ENCODE results near the gene ABLIM1. TPM values are rescaled to one million over a fixed set of nuclear protein-coding genes. Genes with fewer than 3 reads are reported as not detected.

Gene ABLIM1
- total RNA-seq, 1 experiment from 2014 or later: 62.1 TPM

DNA sequence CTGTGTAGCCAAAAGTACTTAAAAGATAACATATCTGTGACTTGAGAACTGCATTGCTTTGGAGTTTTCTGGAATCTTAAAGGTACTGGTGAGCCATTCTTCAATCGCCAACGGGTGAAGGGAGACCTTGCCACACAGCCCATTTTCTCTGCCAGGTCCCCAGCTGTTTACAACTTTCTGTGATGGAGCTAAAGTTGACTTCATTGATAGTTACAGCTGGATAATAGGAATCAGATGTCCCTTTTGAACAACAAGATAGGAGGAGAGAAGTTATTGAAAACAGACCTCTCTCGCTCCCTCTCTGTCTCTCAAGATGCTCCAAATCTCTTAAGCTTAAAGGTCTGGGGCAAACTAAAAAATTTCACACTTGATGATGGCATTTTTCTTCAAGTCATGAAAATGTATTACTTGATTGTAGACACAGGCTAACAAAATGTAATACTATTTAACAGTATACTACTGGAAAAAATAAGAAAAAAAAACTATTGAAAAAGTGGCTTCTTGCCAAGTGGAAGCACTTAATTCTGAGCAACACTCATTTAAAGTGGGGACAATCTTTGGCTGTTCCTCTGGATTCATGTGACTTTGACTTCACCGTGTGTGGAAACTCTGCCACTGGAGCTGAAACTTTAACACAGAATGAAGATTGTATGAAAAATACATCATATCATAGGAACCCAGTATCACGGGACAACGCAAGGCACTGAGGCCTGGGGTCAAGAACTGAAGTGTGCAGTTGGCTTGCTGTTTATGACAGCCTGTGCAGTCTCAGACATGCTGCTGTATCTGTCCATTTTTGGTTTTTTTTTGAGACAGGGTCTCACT is 175.4 kb downstream of the ABLIM1 start (continued):
- TF ChIP-seq, protein P1, sequence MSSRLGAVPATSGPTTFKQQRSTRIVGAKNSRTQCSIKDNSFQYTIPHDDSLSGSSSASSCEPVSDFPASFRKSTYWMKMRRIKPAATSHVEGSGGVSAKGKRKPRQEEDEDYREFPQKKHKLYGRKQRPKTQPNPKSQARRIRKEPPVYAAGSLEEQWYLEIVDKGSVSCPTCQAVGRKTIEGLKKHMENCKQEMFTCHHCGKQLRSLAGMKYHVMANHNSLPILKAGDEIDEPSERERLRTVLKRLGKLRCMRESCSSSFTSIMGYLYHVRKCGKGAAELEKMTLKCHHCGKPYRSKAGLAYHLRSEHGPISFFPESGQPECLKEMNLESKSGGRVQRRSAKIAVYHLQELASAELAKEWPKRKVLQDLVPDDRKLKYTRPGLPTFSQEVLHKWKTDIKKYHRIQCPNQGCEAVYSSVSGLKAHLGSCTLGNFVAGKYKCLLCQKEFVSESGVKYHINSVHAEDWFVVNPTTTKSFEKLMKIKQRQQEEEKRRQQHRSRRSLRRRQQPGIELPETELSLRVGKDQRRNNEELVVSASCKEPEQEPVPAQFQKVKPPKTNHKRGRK (CRISPR knock-in tag; IDR thresholded peaks at IDR 0.05; ENCODE audit: borderline replicate concordance): no peak
- TF ChIP-seq, protein P2, sequence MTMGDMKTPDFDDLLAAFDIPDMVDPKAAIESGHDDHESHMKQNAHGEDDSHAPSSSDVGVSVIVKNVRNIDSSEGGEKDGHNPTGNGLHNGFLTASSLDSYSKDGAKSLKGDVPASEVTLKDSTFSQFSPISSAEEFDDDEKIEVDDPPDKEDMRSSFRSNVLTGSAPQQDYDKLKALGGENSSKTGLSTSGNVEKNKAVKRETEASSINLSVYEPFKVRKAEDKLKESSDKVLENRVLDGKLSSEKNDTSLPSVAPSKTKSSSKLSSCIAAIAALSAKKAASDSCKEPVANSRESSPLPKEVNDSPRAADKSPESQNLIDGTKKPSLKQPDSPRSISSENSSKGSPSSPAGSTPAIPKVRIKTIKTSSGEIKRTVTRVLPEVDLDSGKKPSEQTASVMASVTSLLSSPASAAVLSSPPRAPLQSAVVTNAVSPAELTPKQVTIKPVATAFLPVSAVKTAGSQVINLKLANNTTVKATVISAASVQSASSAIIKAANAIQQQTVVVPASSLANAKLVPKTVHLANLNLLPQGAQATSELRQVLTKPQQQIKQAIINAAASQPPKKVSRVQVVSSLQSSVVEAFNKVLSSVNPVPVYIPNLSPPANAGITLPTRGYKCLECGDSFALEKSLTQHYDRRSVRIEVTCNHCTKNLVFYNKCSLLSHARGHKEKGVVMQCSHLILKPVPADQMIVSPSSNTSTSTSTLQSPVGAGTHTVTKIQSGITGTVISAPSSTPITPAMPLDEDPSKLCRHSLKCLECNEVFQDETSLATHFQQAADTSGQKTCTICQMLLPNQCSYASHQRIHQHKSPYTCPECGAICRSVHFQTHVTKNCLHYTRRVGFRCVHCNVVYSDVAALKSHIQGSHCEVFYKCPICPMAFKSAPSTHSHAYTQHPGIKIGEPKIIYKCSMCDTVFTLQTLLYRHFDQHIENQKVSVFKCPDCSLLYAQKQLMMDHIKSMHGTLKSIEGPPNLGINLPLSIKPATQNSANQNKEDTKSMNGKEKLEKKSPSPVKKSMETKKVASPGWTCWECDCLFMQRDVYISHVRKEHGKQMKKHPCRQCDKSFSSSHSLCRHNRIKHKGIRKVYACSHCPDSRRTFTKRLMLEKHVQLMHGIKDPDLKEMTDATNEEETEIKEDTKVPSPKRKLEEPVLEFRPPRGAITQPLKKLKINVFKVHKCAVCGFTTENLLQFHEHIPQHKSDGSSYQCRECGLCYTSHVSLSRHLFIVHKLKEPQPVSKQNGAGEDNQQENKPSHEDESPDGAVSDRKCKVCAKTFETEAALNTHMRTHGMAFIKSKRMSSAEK (CRISPR knock-in tag; IDR thresholded peaks at IDR 0.05; ENCODE audit: borderline replicate concordance): no peak
- TF ChIP-seq, protein P3, sequence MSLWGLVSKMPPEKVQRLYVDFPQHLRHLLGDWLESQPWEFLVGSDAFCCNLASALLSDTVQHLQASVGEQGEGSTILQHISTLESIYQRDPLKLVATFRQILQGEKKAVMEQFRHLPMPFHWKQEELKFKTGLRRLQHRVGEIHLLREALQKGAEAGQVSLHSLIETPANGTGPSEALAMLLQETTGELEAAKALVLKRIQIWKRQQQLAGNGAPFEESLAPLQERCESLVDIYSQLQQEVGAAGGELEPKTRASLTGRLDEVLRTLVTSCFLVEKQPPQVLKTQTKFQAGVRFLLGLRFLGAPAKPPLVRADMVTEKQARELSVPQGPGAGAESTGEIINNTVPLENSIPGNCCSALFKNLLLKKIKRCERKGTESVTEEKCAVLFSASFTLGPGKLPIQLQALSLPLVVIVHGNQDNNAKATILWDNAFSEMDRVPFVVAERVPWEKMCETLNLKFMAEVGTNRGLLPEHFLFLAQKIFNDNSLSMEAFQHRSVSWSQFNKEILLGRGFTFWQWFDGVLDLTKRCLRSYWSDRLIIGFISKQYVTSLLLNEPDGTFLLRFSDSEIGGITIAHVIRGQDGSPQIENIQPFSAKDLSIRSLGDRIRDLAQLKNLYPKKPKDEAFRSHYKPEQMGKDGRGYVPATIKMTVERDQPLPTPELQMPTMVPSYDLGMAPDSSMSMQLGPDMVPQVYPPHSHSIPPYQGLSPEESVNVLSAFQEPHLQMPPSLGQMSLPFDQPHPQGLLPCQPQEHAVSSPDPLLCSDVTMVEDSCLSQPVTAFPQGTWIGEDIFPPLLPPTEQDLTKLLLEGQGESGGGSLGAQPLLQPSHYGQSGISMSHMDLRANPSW (CRISPR knock-in tag; conservative IDR thresholded peaks at IDR 0.05; ENCODE audit: low read depth): no peak
- TF ChIP-seq, protein P4, sequence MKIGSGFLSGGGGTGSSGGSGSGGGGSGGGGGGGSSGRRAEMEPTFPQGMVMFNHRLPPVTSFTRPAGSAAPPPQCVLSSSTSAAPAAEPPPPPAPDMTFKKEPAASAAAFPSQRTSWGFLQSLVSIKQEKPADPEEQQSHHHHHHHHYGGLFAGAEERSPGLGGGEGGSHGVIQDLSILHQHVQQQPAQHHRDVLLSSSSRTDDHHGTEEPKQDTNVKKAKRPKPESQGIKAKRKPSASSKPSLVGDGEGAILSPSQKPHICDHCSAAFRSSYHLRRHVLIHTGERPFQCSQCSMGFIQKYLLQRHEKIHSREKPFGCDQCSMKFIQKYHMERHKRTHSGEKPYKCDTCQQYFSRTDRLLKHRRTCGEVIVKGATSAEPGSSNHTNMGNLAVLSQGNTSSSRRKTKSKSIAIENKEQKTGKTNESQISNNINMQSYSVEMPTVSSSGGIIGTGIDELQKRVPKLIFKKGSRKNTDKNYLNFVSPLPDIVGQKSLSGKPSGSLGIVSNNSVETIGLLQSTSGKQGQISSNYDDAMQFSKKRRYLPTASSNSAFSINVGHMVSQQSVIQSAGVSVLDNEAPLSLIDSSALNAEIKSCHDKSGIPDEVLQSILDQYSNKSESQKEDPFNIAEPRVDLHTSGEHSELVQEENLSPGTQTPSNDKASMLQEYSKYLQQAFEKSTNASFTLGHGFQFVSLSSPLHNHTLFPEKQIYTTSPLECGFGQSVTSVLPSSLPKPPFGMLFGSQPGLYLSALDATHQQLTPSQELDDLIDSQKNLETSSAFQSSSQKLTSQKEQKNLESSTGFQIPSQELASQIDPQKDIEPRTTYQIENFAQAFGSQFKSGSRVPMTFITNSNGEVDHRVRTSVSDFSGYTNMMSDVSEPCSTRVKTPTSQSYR (CRISPR knock-in tag; IDR thresholded peaks at IDR 0.05): no peak
- TF ChIP-seq ELF4 (CRISPR knock-in tag; IDR thresholded peaks at IDR 0.05; ENCODE audit: low read depth): no peak
- no peak for TF ChIP-seq GRHL2 (CRISPR knock-in tag; IDR thresholded peaks at IDR 0.05; ENCODE audit: insufficient replicate concordance, severe bottlenecking)
- TF ChIP-seq, protein P5, sequence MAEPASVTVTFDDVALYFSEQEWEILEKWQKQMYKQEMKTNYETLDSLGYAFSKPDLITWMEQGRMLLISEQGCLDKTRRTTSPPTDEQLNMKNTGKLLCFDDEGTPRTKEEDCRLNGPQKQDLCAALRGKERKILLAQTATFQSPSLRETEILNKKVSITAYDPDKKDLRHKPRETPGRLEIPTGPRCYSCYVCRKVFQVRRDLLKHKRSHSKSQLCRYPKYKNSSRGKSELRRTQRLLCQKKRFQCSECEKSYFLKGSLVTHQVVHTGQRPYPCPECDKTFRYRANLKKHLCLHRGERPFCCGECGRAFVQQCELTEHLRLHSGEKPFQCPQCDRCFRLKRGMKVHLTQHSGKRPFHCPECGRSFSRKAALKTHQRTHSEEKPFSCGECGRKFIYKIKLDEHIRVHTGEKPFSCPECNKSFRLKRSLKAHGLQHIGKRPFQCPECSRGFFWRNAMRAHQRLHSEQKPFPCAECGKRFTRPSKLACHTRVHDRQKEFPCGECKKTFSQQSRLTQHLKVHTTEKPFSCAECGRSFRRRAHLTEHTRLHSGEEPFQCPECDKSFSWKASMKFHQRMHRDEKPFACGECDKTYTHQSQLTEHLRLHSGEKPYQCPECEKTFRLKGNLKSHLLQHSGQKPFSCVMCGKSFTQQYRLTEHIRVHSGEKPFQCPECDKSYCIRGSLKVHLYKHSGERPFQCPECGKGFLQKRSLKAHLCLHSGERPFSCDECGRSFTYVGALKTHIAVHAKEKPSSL (CRISPR knock-in tag; conservative IDR thresholded peaks at IDR 0.05): no peak
- TF ChIP-seq, protein P6, sequence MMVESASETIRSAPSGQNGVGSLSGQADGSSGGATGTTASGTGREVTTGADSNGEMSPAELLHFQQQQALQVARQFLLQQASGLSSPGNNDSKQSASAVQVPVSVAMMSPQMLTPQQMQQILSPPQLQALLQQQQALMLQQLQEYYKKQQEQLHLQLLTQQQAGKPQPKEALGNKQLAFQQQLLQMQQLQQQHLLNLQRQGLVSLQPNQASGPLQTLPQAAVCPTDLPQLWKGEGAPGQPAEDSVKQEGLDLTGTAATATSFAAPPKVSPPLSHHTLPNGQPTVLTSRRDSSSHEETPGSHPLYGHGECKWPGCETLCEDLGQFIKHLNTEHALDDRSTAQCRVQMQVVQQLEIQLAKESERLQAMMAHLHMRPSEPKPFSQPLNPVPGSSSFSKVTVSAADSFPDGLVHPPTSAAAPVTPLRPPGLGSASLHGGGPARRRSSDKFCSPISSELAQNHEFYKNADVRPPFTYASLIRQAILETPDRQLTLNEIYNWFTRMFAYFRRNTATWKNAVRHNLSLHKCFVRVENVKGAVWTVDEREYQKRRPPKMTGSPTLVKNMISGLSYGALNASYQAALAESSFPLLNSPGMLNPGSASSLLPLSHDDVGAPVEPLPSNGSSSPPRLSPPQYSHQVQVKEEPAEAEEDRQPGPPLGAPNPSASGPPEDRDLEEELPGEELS (CRISPR knock-in tag; IDR thresholded peaks at IDR 0.05): no peak
